ENCODE data around the gene GALNT13. TPM values are rescaled to one million over a fixed set of nuclear protein-coding genes. Genes with fewer than 3 reads are reported as not detected.
"Not testable (repeated sequence)": the region's sequence is repeated elsewhere in the genome, so short reads cannot be mapped to it uniquely, and the experiment has no call there.

GALNT13 gene
- total and polyA plus RNA-seq, 5 experiments from 2014 or later = not detected

GRCh38 chr2:154466226-154466625, 594.5 kb downstream of the GALNT13 start:
- Mint-ChIP-seq H3K4me3 (no peak overlapping the region), H3K36me3 (peaks cover 0 to 3% (median 0%) of the 10 kb centered on the region in 3 donors), H3K27me3 (peaks cover 0 to 4% (median 0%) of the 10 kb centered on the region in 5 donors), H3K9me3 (peaks cover 0 to 1% (median 0%) of the 10 kb centered on the region in 9 donors), H3K4me1 (no peaks in the 10 kb centered on the region), H3K27ac (no peak overlapping the region)
- POLR2A ChIA-PET = no interaction called here
- ATAC-seq = no peak
- DNase-seq = no peak

GRCh38 chr2:154470376-154470775, 598.7 kb downstream of the GALNT13 start:
- ATAC-seq = no peak
- H3K4me1 Mint-ChIP-seq = no peaks in the 10 kb centered on the region
- peaks cover 0 to 3% (median 0%) of the 10 kb centered on the region in 3 donors for H3K36me3 Mint-ChIP-seq
- POLR2A ChIA-PET = no interaction called here
- H3K9me3 Mint-ChIP-seq = peaks cover 0 to 4% (median 0%) of the 10 kb centered on the region in 9 donors
- H3K27ac Mint-ChIP-seq = no peak overlapping the region
- DNase-seq = no peak
- H3K4me3 Mint-ChIP-seq = no peak overlapping the region
- peaks cover 0 to 4% (median 0%) of the 10 kb centered on the region in 5 donors for H3K27me3 Mint-ChIP-seq

- H3K27ac Mint-ChIP-seq, POLR2A ChIA-PET, H3K36me3 Mint-ChIP-seq, H3K27me3 Mint-ChIP-seq, H3K9me3 Mint-ChIP-seq, DNase-seq, H3K4me3 Mint-ChIP-seq, ATAC-seq, H3K4me1 Mint-ChIP-seq: not testable (repeated sequence)
Measured at GRCh38 chr2:154471492-154471891, 599.8 kb downstream of the GALNT13 start.

- Mint-ChIP-seq H3K27ac (no peak overlapping the region), H3K36me3 (no peaks in the 10 kb centered on the region), H3K4me1 (no peaks in the 10 kb centered on the region), H3K9me3 (peaks cover 0 to 15% (median 2%) of the 10 kb centered on the region in 9 donors), H3K4me3 (no peak overlapping the region), H3K27me3 (no peaks in the 10 kb centered on the region)
- POLR2A ChIA-PET = no interaction called here
- ATAC-seq (no peak), DNase-seq (no peak)
Measured at GRCh38 chr2:154477319-154477718, 605.6 kb downstream of the GALNT13 start.

- H3K4me3 Mint-ChIP-seq = no peak overlapping the region
- no peak overlapping the region for H3K27ac Mint-ChIP-seq
- H3K4me1 Mint-ChIP-seq = no peaks in the 10 kb centered on the region
- no peak for DNase-seq
- no peaks in the 10 kb centered on the region for H3K27me3 Mint-ChIP-seq
- no peaks in the 10 kb centered on the region for H3K36me3 Mint-ChIP-seq
- POLR2A ChIA-PET = no interaction called here
- no peak for ATAC-seq
- H3K9me3 Mint-ChIP-seq = peaks cover 0 to 10% (median 1%) of the 10 kb centered on the region in 9 donors
Measured at GRCh38 chr2:154480521-154480920, 608.8 kb downstream of the GALNT13 start.

- no peak overlapping the region for H3K27ac Mint-ChIP-seq
- POLR2A ChIA-PET = no interaction called here
Measured at GRCh38 chr2:154481336-154481735, 609.6 kb downstream of the GALNT13 start.

GRCh38 chr2:154484338-154485099, 612.8 kb downstream of the GALNT13 start:
- Mint-ChIP-seq H3K9me3 (peaks cover 0 to 3% (median 0%) of the 10 kb centered on the region in 9 donors), H3K36me3 (no peaks in the 10 kb centered on the region), H3K27me3 (no peaks in the 10 kb centered on the region), H3K4me3 (no peak overlapping the region), H3K27ac (no peak overlapping the region), H3K4me1 (no peaks in the 10 kb centered on the region)
- ATAC-seq (no peak), DNase-seq (no peak)
- POLR2A ChIA-PET = no interaction called here

More at GRCh38 chr2:154481336-154481735, 609.6 kb downstream of the GALNT13 start:
- peaks cover 0 to 6% (median 0%) of the 10 kb centered on the region in 9 donors for H3K9me3 Mint-ChIP-seq
- H3K4me1 Mint-ChIP-seq = no peaks in the 10 kb centered on the region
- H3K4me3 Mint-ChIP-seq = no peak overlapping the region
- ATAC-seq = no peak
- no peak for DNase-seq
- no peaks in the 10 kb centered on the region for H3K27me3 Mint-ChIP-seq
- no peaks in the 10 kb centered on the region for H3K36me3 Mint-ChIP-seq

- H3K36me3 Mint-ChIP-seq = no peaks in the 10 kb centered on the region
- POLR2A ChIA-PET = no interaction called here
- no peaks in the 10 kb centered on the region for H3K4me1 Mint-ChIP-seq
- peaks cover 0 to 1% (median 0%) of the 10 kb centered on the region in 5 donors for H3K27me3 Mint-ChIP-seq
- no peak for DNase-seq
- H3K4me3 Mint-ChIP-seq = no peak overlapping the region
- no peak for ATAC-seq
- peaks cover 0 to 7% (median 0%) of the 10 kb centered on the region in 9 donors for H3K9me3 Mint-ChIP-seq
- H3K27ac Mint-ChIP-seq = no peak overlapping the region
Measured at GRCh38 chr2:154488801-154489200, 617.1 kb downstream of the GALNT13 start.

GRCh38 chr2:154489266-154489858, 617.6 kb downstream of the GALNT13 start:
- no peak for ATAC-seq
- no peak for DNase-seq
- POLR2A ChIA-PET = no interaction called here
- Mint-ChIP-seq H3K27me3 (peaks cover 0 to 1% (median 0%) of the 10 kb centered on the region in 5 donors), H3K4me3 (no peak overlapping the region), H3K27ac (no peak overlapping the region), H3K4me1 (no peaks in the 10 kb centered on the region), H3K36me3 (peaks cover 0 to 2% (median 0%) of the 10 kb centered on the region in 3 donors), H3K9me3 (peaks cover 0 to 9% (median 0%) of the 10 kb centered on the region in 9 donors)

GRCh38 chr2:154490530-154490929, 618.8 kb downstream of the GALNT13 start:
- Mint-ChIP-seq H3K9me3 (peaks cover 0 to 14% (median 0%) of the 10 kb centered on the region in 9 donors), H3K27ac (no peak overlapping the region), H3K27me3 (peaks cover 0 to 1% (median 0%) of the 10 kb centered on the region in 5 donors), H3K4me3 (no peak overlapping the region), H3K4me1 (no peaks in the 10 kb centered on the region), H3K36me3 (peaks cover 0 to 4% (median 0%) of the 10 kb centered on the region in 3 donors)
- DNase-seq = no peak
- no peak for ATAC-seq
- POLR2A ChIA-PET = no interaction called here

GRCh38 chr2:154495455-154495868, 623.7 kb downstream of the GALNT13 start:
- Mint-ChIP-seq H3K9me3 (peaks cover 0 to 17% (median 1%) of the 10 kb centered on the region in 9 donors), H3K27ac (no peak overlapping the region), H3K4me1 (no peaks in the 10 kb centered on the region), H3K27me3 (peaks cover 0 to 1% (median 0%) of the 10 kb centered on the region in 5 donors), H3K36me3 (peaks cover 0 to 4% (median 0%) of the 10 kb centered on the region in 3 donors), H3K4me3 (no peak overlapping the region)
- ATAC-seq (no peak), DNase-seq (no peak)
- POLR2A ChIA-PET = no interaction called here

GRCh38 chr2:154497019-154497418, 625.3 kb downstream of the GALNT13 start:
- Mint-ChIP-seq H3K27me3 (peaks cover 0 to 1% (median 0%) of the 10 kb centered on the region in 5 donors), H3K4me3 (no peak overlapping the region), H3K9me3 (peaks cover 0 to 13% (median 4%) of the 10 kb centered on the region in 9 donors), H3K4me1 (no peaks in the 10 kb centered on the region), H3K27ac (no peak overlapping the region), H3K36me3 (peaks cover 0 to 4% (median 0%) of the 10 kb centered on the region in 3 donors)
- ATAC-seq (no peak), DNase-seq (no peak)
- POLR2A ChIA-PET = no interaction called here

All from naive thymus-derived CD8-positive, alpha-beta T cell (primary cell).